ENCODE measurements around the gene CTSK.
"Not testable (repeated sequence)": the region's sequence is repeated elsewhere in the genome, so short reads cannot be mapped to it uniquely, and the experiment has no call there.

DNA sequence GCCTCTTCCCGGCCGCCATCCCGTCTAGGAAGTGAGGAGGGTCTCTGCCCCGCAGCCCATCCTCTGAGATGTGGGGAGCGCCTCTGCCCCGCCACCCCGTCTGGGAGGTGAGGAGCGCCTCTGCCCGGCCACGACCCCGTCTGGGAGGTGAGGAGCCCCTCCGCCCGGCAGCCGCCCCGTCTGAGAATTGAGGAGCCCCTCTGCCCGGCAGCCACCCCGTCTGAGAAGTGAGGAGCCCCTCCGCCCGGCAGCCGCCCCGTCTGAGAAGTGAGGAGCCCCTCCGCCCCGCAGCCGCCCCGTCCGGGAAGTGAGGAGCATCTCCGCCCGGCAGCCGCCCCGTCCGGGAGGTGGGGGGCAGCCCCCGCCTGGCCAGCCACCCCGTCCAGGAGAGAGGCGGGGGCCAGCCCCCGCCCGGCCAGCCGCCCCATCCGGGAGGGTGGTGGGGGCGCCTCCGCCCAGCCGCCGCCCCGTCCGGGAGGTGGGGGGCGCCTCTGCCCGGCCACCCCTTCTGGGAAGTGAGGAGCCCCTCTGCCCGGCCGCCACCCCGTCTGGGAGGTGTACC lies 42.8 kb upstream of the CTSK start:
- TF ChIP-seq POLR2A (IDR thresholded peaks at IDR 0.05), result not testable (repeated sequence)
- TF ChIP-seq, protein P1, sequence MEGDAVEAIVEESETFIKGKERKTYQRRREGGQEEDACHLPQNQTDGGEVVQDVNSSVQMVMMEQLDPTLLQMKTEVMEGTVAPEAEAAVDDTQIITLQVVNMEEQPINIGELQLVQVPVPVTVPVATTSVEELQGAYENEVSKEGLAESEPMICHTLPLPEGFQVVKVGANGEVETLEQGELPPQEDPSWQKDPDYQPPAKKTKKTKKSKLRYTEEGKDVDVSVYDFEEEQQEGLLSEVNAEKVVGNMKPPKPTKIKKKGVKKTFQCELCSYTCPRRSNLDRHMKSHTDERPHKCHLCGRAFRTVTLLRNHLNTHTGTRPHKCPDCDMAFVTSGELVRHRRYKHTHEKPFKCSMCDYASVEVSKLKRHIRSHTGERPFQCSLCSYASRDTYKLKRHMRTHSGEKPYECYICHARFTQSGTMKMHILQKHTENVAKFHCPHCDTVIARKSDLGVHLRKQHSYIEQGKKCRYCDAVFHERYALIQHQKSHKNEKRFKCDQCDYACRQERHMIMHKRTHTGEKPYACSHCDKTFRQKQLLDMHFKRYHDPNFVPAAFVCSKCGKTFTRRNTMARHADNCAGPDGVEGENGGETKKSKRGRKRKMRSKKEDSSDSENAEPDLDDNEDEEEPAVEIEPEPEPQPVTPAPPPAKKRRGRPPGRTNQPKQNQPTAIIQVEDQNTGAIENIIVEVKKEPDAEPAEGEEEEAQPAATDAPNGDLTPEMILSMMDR (IDR thresholded peaks at IDR 0.05 in 4 of 5, conservative IDR thresholded peaks at IDR 0.05 in 1 of 5), result not testable (repeated sequence)

Data from gastrocnemius medialis (tissue), 4 donors.